Immature natural killer cell (primary cell): ENCODE results near the gene AGAP9. TPM values are rescaled to one million over a fixed set of nuclear protein-coding genes. Genes with fewer than 3 reads are reported as not detected.
"Not testable (repeated sequence)": the region's sequence is repeated elsewhere in the genome, so short reads cannot be mapped to it uniquely, and the experiment has no call there.

Experiments
- DNase-seq, 3 donors: peaks; one replicate each; pipeline ENCODE4 v3.0.0; 2022; ENCODE audit warnings: mixed read lengths in 1 of 3
- H3K27ac Mint-ChIP-seq, 6 donors: one replicate each; pipeline ENCODE4 v1.8.0; 2020; ENCODE audit warnings: mixed read lengths in 6 of 6, mild to moderate bottlenecking in 5 of 6, inconsistent platforms in 4 of 6, moderate library complexity in 3 of 6
- H3K27me3 Mint-ChIP-seq, 3 donors: one replicate each; pipeline ENCODE4 v1.8.0; 2020 to 2021; ENCODE audit warnings: low read depth in 3 of 3, mild to moderate bottlenecking in 3 of 3, mixed read lengths in 3 of 3, moderate library complexity in 3 of 3, inconsistent platforms in 1 of 3
- H3K36me3 Mint-ChIP-seq, 3 donors: one replicate each; pipeline ENCODE4 v1.8.0; 2020; ENCODE audit warnings: mixed read lengths in 3 of 3, inconsistent platforms in 2 of 3, mild to moderate bottlenecking in 2 of 3
- H3K4me1 Mint-ChIP-seq, 2 donors: one replicate each; pipeline ENCODE4 v1.8.0; 2020; ENCODE audit warnings: inconsistent platforms in 2 of 2, mild to moderate bottlenecking in 2 of 2, mixed read lengths in 2 of 2, moderate library complexity in 1 of 2
- H3K4me3 Mint-ChIP-seq, 5 donors: one replicate each; pipeline ENCODE4 v1.8.0; 2020; ENCODE audit warnings: mild to moderate bottlenecking in 5 of 5, mixed read lengths in 5 of 5, inconsistent platforms in 3 of 5, moderate library complexity in 3 of 5
- H3K9me3 Mint-ChIP-seq, 6 donors: one replicate each; pipeline ENCODE4 v1.8.0; 2020; ENCODE audit warnings: mild to moderate bottlenecking in 6 of 6, mixed read lengths in 6 of 6, inconsistent platforms in 4 of 6, moderate library complexity in 3 of 6
- polyA plus RNA-seq, 3 donors: library from polyadenylated mRNA; unstranded; fragments of 300-500 nt; fragmentation: Illumina TruSeq; gene quantifications; one replicate each; pipeline ENCODE4 v1.2.3, GENCODE V29; 2021

The AGAP9 gene
- 1 to 10 TPM in 1 of 3 donors, under 1 TPM in 1, not detected in 1; 0.29 to 1.1 TPM for polyA plus RNA-seq

DNA sequence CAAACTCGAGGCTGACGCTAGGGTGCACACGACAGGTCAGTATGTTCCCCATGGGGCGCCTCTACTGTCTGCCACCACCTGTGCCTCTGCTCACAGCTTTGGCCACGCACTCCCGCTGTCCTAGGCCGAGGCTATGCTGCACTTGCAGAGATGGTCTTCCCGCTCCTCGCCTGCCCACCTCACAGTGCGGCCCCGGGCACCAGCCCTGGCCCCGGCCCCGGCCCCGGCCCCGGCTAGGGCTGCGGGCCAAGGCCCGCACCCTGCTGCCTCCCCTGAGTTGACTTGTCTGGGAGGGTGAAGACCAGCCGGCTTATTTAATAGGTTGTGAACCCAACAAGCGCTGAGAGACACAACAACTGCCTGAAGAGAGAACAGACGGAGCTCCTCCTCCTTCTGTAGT is at the start of gene AGAP9:
TSS of gene AGAP9 (minus strand) at position 164 of the 400 bp plus-strand sequence. CDS start at position 52, 112 bp downstream.
- DNase-seq, H3K36me3 Mint-ChIP-seq, H3K4me3 Mint-ChIP-seq, H3K4me1 Mint-ChIP-seq, H3K27me3 Mint-ChIP-seq, H3K9me3 Mint-ChIP-seq, H3K27ac Mint-ChIP-seq: not testable (repeated sequence)

DNA sequence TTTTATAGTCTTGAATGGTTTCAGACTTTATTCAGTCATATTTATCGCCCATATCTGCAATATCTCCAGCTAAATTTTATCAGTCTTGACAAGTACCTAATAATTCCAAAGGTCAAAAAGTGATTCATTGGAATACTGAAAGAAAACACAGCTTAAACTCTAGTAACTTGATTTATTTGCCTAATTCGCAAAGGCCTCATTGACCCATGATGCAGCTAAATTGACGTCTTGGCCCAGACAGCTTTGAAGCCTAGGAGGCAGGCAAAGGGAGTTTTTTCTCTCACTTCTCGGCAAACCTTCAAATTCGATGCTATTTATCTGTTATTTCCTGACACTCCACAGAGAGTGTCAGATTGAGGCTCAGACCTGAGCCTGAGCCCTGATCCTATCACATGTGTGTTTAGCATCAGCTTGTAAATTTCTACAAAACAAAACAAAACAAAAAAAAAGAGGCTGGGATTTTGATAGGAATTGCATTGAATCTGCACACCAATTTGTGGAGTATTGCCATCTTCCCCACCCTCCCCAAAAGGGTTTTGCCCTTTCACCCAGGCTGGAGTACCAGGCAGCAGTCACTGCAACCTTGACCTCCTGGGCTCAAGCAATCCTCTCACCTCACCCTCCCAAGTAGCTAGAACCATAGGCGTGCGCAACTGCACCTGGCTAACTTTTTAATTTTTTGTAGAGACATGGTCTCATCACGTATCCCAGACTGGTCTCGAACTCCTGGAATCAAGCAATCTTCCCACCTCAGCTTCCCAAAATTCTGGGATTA is 47.9 kb upstream of the AGAP9 start:
- not testable (repeated sequence) for H3K27ac Mint-ChIP-seq, H3K4me3 Mint-ChIP-seq, H3K4me1 Mint-ChIP-seq, H3K9me3 Mint-ChIP-seq, H3K27me3 Mint-ChIP-seq, H3K36me3 Mint-ChIP-seq, DNase-seq

DNA sequence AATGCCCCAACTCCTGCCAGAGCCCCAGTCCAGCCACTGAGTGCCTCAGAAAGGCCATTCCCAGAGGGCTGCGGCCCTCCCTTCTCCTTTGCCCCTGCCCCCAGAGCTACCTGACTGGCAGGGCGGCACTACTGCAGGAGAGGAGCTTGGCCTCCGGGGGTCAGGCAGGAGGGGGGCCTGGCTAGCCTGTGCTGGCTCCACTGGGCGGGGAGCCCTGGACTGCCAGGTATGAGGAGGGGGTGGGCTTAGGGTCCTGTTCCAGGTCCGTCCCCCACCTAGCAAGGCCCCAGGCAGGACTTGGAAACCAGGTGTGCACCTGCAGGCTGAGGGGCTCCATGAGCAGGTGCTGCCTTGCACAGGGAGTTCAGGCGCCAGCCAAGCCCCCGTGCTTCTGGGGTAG is 43.3 kb upstream of the AGAP9 start:
- not testable (repeated sequence) for H3K27ac Mint-ChIP-seq, H3K4me1 Mint-ChIP-seq, H3K9me3 Mint-ChIP-seq, H3K36me3 Mint-ChIP-seq, DNase-seq, H3K4me3 Mint-ChIP-seq, H3K27me3 Mint-ChIP-seq

DNA sequence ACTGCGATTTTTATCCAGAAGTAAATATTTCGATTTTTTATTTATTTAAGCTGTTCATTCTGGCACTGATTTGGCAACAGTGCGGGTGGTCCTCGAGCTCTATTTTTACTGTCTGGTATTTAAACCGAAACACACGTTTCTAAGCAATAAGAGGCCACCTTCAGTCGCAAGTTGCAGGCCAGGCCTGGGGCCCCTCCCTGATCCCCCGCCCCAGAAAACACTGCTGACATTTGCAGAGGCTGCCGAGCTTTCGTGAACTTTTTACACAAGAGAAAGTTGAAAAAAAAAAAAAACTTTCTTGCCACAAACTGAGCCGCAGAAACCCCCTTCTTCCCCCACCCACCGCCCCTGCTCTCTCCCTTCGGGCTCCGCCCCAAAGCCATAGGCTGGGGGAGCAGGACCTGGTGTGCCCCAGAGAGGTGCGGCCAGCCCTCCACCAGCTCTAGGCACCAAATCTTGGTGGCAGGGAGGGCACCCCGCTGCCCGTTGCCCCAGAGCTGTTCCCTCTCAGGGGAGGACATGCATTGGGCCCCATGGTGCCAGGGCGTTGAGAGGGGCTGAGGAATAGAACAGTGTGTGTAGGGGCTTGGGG is 42.8 kb upstream of the AGAP9 start:
- H3K4me1 Mint-ChIP-seq, H3K9me3 Mint-ChIP-seq, H3K27me3 Mint-ChIP-seq, H3K36me3 Mint-ChIP-seq, H3K4me3 Mint-ChIP-seq, DNase-seq, H3K27ac Mint-ChIP-seq: not testable (repeated sequence)

DNA sequence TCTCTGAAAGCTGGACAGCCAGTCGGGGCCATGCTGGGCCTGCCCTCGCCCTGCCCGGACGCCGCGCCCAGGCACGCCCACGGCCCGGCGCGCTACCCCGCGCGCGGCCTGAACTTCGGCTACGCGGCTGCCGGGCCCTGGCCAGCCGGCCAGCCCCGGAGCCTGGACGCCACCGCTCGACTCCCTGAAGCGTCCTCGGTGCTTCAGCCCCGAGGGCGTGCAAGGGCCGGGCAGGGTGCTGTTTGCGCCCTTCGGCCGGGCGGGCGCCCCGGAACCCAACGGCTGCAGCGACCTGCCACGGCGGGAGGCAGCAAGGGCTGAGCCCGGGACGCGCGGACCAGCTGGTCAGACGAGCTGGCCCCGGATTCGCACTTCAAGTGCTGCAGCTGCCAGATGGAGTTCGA is 42.1 kb upstream of the AGAP9 start:
- not testable (repeated sequence) for H3K9me3 Mint-ChIP-seq, H3K27ac Mint-ChIP-seq, H3K36me3 Mint-ChIP-seq, DNase-seq, H3K4me1 Mint-ChIP-seq, H3K4me3 Mint-ChIP-seq, H3K27me3 Mint-ChIP-seq

DNA sequence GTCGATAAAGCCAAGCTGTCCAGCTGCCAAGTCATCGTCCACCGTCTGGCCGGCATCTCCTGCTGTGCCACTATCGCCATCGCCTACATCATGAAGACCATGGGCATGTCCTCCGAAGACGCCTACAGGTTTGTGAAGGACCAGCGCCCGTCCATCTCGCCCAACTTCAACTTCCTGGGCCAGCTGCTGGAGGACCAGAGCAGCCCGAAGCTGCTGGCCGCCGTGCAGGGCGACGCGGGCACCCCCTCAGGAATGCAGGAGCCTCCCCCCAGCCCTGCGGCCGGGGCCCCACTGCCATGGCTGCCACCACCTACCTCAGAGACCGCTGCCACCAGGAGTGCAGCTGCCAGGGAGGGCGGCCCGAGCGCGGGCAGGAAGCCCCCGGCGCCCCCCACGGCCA is 41.5 kb upstream of the AGAP9 start:
- not testable (repeated sequence) for H3K9me3 Mint-ChIP-seq, H3K27me3 Mint-ChIP-seq, H3K36me3 Mint-ChIP-seq, DNase-seq, H3K4me3 Mint-ChIP-seq, H3K27ac Mint-ChIP-seq, H3K4me1 Mint-ChIP-seq

DNA sequence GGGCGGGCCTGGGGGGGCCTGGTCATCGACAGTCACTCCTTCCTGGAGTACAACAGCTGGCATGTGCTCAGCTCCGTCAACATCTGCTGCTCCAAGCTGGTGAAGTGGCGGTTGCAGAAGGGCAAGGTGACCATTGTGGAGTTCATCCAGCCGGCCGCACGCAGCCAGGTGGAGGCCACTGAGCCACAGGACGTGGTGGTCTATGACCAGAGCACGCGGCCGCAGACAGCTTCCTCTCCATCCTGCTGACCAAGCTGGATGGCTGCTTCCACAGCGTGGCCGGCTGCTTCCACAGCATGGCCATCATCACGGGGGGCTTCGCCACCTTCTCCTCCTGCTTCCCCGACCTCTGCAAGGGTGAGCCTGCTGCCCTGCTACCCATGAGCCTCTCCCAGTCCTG is 40.9 kb upstream of the AGAP9 start:
- not testable (repeated sequence) for DNase-seq, H3K4me1 Mint-ChIP-seq, H3K27ac Mint-ChIP-seq, H3K4me3 Mint-ChIP-seq, H3K27me3 Mint-ChIP-seq, H3K36me3 Mint-ChIP-seq, H3K9me3 Mint-ChIP-seq

DNA sequence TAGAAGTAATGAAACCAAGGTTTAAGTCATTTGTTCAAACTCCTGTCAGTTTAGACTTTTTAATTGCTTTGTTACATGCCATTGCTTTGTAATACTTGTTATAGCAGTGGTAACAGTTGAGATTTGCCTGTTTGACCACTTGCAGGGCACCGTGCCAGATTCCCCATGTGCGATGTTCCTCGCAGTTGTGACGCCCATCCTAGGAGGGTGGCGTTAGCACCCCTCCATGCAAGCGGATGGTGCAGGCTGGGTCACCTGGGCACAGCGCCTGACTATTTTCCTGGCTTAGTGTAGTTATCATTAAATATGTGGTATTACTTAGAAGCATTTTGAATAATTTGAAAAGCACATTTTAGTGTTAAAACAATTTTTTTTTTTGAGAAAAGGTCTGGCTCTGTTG is 37.0 kb upstream of the AGAP9 start:
- not testable (repeated sequence) for H3K4me1 Mint-ChIP-seq, H3K36me3 Mint-ChIP-seq, H3K4me3 Mint-ChIP-seq, H3K27ac Mint-ChIP-seq, DNase-seq, H3K9me3 Mint-ChIP-seq, H3K27me3 Mint-ChIP-seq

DNA sequence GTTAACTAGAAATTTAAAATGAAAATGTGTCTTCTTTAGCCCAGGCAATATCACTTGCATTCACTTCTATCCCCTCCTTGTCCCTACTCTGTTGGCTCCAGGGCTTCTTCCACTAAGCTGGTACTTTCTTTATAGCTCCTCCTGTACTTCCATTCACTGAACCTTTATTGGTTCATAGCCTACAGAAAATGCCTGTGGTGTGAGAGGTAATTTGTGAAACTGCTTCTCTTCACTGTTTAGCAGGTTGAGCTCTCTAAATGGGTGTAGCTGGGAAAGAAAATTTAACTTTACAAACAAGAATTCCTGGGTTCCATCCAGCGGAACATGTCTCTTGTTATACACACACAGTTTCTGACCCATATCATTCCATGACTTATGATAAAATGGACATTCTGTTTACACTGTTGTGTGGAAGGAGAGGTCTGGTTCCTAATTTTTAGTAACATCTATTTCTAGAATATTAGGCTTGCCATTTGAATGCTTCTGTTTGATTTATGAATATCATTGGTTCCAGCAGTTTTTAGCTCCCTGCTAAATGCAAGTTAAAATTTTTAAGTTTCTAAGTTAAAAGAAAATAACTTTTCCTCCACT is 36.4 kb upstream of the AGAP9 start:
- not testable (repeated sequence) for H3K4me3 Mint-ChIP-seq, H3K4me1 Mint-ChIP-seq

DNA sequence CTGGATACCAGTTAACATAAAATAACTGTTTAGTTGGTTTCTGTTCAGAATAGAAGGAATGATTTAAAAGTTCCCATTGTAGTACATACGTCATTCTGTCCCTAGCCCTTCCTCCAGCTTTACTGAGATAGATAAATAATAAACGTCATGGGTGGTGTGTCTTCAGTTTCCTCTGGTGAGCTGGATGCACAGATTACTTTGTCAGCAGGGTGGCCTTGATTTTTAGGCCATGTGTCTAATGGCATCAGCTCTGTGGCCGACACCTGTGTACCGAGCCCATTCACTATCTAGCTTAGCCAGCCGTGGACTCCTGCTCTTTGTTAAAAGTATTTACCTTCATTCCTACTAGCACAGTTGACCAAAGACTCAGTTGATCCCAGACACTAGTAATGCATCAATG is 34.7 kb upstream of the AGAP9 start:
- not testable (repeated sequence) for H3K4me1 Mint-ChIP-seq, H3K4me3 Mint-ChIP-seq, H3K36me3 Mint-ChIP-seq, H3K27ac Mint-ChIP-seq, DNase-seq, H3K27me3 Mint-ChIP-seq, H3K9me3 Mint-ChIP-seq

More for the DNA sequence above, 36.4 kb upstream of the AGAP9 start:
- H3K27me3 Mint-ChIP-seq, H3K9me3 Mint-ChIP-seq, DNase-seq, H3K27ac Mint-ChIP-seq, H3K36me3 Mint-ChIP-seq: not testable (repeated sequence)

DNA sequence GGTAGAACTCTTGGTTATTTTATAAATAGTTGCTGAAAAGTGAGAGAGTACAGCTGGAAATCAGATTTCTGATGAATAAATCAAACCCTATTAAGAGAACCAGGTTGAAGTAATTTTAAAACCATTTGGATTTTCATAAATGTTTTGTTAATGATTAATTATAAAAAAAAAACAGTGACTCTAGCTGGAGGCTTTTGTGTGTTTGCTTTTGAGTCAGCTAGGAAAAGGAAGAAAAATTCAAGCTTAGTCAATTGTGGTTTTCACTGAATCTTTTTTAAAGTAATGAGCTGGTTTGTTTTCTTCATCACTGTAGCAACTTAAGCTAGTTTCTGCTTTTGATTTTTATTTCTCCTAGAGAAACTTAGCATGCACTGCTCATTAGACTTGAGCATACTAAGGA is 34.2 kb upstream of the AGAP9 start:
- H3K4me1 Mint-ChIP-seq, H3K27ac Mint-ChIP-seq, H3K9me3 Mint-ChIP-seq, DNase-seq, H3K36me3 Mint-ChIP-seq, H3K4me3 Mint-ChIP-seq, H3K27me3 Mint-ChIP-seq: not testable (repeated sequence)

DNA sequence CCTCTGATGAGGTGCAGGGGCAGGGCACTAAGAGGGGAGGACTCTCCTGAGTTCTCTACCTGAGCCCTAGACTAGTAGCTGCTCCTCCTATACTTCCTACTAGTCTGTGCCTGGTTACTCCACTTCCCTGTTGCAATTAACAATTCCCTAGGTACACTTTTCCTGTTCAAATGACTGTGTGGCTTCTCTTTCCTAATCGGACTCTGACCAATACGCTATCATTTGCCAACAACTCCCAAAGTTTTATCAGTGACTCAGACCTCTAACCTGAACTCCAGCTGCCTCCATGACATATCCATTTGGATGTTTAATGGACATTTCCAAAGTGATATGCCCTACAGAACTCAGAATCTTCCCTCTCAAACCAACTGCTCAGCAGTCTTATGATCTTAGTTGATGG is 31.9 kb upstream of the AGAP9 start:
- Mint-ChIP-seq H3K4me1 (peaks cover 9 to 17% of the 10 kb centered on the region in 2 donors), H3K4me3 (peak overlapping the region in 2 of 5 donors; percentile 24 to 55)
- not testable (repeated sequence) for H3K36me3 Mint-ChIP-seq, DNase-seq, H3K9me3 Mint-ChIP-seq, H3K27ac Mint-ChIP-seq, H3K27me3 Mint-ChIP-seq

DNA sequence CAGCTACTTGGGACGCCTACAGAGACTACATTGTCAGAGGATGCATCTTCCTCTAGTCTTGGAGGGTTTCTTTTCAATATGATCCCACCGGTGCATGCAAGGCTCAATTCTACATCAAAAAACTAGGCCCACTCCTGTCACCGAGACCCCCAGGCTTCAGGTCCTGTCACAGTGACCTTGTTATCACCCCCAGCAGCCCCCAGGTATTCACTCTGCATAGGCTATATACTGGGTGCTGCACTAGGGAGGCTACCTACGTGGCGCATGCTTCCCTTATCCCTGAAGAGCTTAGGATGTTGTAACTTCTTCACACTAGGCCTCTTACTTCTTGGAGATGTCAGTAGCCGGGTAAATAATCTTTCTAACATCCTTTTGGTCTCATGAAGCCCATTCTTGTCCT is 31.1 kb upstream of the AGAP9 start:
- H3K27ac Mint-ChIP-seq, DNase-seq, H3K27me3 Mint-ChIP-seq, H3K9me3 Mint-ChIP-seq, H3K36me3 Mint-ChIP-seq: not testable (repeated sequence)
- H3K4me1 Mint-ChIP-seq = peaks cover 9 to 17% of the 10 kb centered on the region in 2 donors
- peak overlapping the region in 2 of 5 donors; percentile 52 to 72 for H3K4me3 Mint-ChIP-seq

DNA sequence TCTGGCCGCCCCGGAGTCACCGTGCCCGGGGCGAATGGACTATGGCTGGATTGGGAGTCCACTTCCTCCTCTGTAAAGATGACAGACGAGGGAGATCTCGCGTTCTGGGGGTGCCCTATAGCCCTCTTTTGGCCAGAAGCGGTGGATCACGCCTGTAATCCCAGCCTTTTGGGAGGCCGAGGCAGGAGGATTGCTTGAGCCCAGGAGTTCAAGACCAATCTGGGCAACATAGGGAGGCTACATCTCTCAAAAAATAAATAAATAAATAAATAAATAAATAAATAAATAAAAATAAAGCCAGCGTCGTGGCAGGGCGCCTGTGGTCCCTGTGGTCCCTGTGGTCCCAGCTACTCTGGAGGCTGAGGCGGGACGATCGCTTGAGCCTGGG is 30.4 kb upstream of the AGAP9 start:
- H3K27me3 Mint-ChIP-seq, H3K36me3 Mint-ChIP-seq, H3K9me3 Mint-ChIP-seq: not testable (repeated sequence)
- DNase-seq = peak in 2 of 3 donors; percentile 12 to 14
- H3K27ac Mint-ChIP-seq = peak overlapping the region in 2 of 6 donors; percentile 40 to 96
- peak overlapping the region; percentile 62 to 94 (median 71) for H3K4me3 Mint-ChIP-seq
- peaks cover 9 to 17% of the 10 kb centered on the region in 2 donors for H3K4me1 Mint-ChIP-seq
